Parathyroid adenoma (tissue), 2 donors: ENCODE data around the gene SEC16A.

ENCODE experiments used
- H2AFZ ChIP-seq: fragments of 300-600 bp; sonication (generic); one replicate; pipeline ENCODE4 v1.7.0; 2017; ENCODE audit warnings: antibody characterized with exemption, mild to moderate bottlenecking
- H3K27ac ChIP-seq: fragments of 300-600 bp; sonication (generic); one replicate; pipeline ENCODE4 v1.7.0; 2017
- H3K27me3 ChIP-seq: fragments of 300-600 bp; sonication (generic); one replicate; pipeline ENCODE4 v1.7.0; 2017; ENCODE audit warnings: low read length; ENCODE audit not compliant: control insufficient read depth, insufficient read depth
- H3K36me3 ChIP-seq: fragments of 300-600 bp; sonication (generic); one replicate; pipeline ENCODE4 v1.7.0; 2017; ENCODE audit warnings: low read length; ENCODE audit not compliant: control insufficient read depth, insufficient read depth
- H3K4me1 ChIP-seq: fragments of 300-600 bp; sonication (generic); one replicate; pipeline ENCODE4 v1.7.0; 2017; ENCODE audit warnings: control low read depth
- H3K4me2 ChIP-seq: fragments of 300-600 bp; sonication (generic); one replicate; pipeline ENCODE4 v1.7.0; 2017; ENCODE audit warnings: low read length
- H3K4me3 ChIP-seq: fragments of 300-600 bp; sonication (generic); one replicate; pipeline ENCODE4 v1.7.0; 2017; ENCODE audit warnings: low read depth, low read length
- H3K79me2 ChIP-seq: fragments of 300-600 bp; sonication (generic); one replicate; pipeline ENCODE4 v1.7.0; 2017; ENCODE audit warnings: control low read depth
- H3K9ac ChIP-seq: fragments of 300-600 bp; sonication (generic); one replicate; pipeline ENCODE4 v1.7.0; 2017; ENCODE audit warnings: mild to moderate bottlenecking
- H3K9me3 ChIP-seq: fragments of 300-600 bp; sonication (generic); one replicate; pipeline ENCODE4 v1.7.0; 2017; ENCODE audit warnings: low read length; ENCODE audit not compliant: control insufficient read depth
- CTCF ChIP-seq: fragments of 300-600 bp; sonication (generic); IDR thresholded peaks from one replicate; pipeline ENCODE4 v1.7.0; 2017; ENCODE audit warnings: antibody characterized with exemption, mild to moderate bottlenecking
- donor health status: primary hyperparathyroidism.

Gene SEC16A

DNA sequence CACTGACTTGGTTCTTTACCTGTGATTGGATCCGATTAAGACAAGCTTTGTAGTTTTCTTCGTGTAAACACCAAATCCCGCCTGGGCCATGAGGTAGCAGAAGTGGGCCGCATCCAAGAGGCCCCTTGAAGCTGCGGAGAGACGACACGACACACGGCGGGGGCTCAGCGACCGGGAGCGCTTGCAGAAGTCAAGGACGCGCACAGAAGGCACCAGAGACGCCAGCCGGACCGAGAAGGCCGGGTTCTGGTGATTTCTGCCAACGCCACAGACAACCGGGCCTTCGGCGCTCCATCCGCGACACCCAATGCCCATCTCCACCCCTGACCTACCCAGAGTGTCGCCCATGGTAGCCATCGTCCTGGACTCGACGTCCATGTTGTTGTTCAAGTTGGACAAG, 23.4 kb downstream of the SEC16A start:
- no peak overlapping the region for H3K4me3 ChIP-seq
- H3K79me2 ChIP-seq = no peaks in the 10 kb centered on the region
- no peak for TF ChIP-seq CTCF
- no peaks in the 10 kb centered on the region for H3K27me3 ChIP-seq
- no peaks in the 10 kb centered on the region for H3K4me1 ChIP-seq
- no peak overlapping the region for H3K9ac ChIP-seq
- H3K4me2 ChIP-seq = no peak overlapping the region
- no peak overlapping the region for H2AFZ ChIP-seq
- no peaks in the 10 kb centered on the region for H3K9me3 ChIP-seq
- no peaks in the 10 kb centered on the region for H3K36me3 ChIP-seq
- H3K27ac ChIP-seq = no peak overlapping the region

GRCh38 chr9:136457326-136457725, 25.5 kb downstream of the SEC16A start:
- Histone ChIP-seq H3K9ac (no peak overlapping the region), H3K4me1 (no peaks in the 10 kb centered on the region), H3K27me3 (no peaks in the 10 kb centered on the region), H3K9me3 (no peaks in the 10 kb centered on the region), H3K27ac (no peak overlapping the region), H3K36me3 (no peaks in the 10 kb centered on the region), H3K79me2 (no peaks in the 10 kb centered on the region), H3K4me3 (no peak overlapping the region), H2AFZ (no peak overlapping the region), H3K4me2 (no peak overlapping the region)
- no peak for TF ChIP-seq CTCF

DNA sequence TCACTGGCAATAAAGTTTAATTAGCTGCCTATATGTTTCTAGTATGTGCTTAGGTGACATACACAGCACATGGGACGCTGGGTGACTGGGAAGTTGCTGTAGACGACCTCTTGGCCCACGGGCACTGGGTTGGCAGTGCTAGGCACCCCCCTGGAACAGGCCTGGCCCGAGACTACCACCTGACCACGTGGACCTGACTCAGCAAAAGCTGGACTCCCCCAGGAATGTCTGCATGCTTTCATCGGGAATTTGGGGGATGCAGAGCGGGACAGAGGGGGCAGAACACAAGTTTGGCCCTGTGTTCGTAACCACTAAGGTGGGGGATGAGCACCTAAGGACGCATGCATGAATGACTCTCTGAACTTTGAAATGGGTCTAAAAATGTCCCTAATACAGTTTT, 26.6 kb downstream of the SEC16A start:
- Histone ChIP-seq H3K27me3 (no peaks in the 10 kb centered on the region), H3K9ac (no peak overlapping the region), H3K36me3 (no peaks in the 10 kb centered on the region), H3K4me1 (no peaks in the 10 kb centered on the region), H3K27ac (no peak overlapping the region), H3K79me2 (no peaks in the 10 kb centered on the region), H3K9me3 (no peaks in the 10 kb centered on the region), H3K4me3 (no peak overlapping the region), H3K4me2 (no peak overlapping the region), H2AFZ (no peak overlapping the region)
- no peak for TF ChIP-seq CTCF

GRCh38 chr9:136455043-136456002, 27.5 kb downstream of the SEC16A start:
- Histone ChIP-seq H3K79me2 (no peaks in the 10 kb centered on the region), H3K4me1 (no peaks in the 10 kb centered on the region), H3K27ac (no peak overlapping the region), H3K36me3 (no peaks in the 10 kb centered on the region), H3K4me2 (no peak overlapping the region), H3K27me3 (no peaks in the 10 kb centered on the region), H3K4me3 (no peak overlapping the region), H3K9me3 (no peaks in the 10 kb centered on the region), H2AFZ (no peak overlapping the region), H3K9ac (no peak overlapping the region)
- no peak for TF ChIP-seq CTCF
